Measurements from ENCODE around the gene STPG4.

- TF ChIP-seq CTCF (IDR thresholded peaks at IDR 0.05; ENCODE audit: insufficient read depth, low read depth, low read length) (no peak), EZH2 (IDR thresholded peaks at IDR 0.05; ENCODE audit: insufficient read depth, low read length) (no peak)
Observed at GRCh38 chr2:47126783-47127182, 28.3 kb downstream of the STPG4 start.

Data from astrocyte (in vitro differentiated cells and primary cell).